ENCODE results near the gene PICK1. TPM values are rescaled to one million over a fixed set of nuclear protein-coding genes. Genes with fewer than 3 reads are reported as not detected.
A peak's percentile ranks its signal among the peaks of the same experiment; 100 is the strongest.

PICK1 gene
- total and polyA plus RNA-seq, 2 of the 13 experiments (the other 11 are each of a cell fraction or from before 2014, with no cell fraction given): 19.3 to 25.3 TPM

- TF ChIP-seq ZUFSP (CRISPR knock-in tag; IDR thresholded peaks at IDR 0.05; ENCODE audit: borderline replicate concordance) (no peak), BRD4 (CRISPR knock-in tag; IDR thresholded peaks at IDR 0.05) (no peak), NR2C2 (CRISPR knock-in tag; IDR thresholded peaks at IDR 0.05; ENCODE audit: borderline replicate concordance) (peak; percentile 56; the same call in 1 of the 2 replicates), STAG1 (CRISPR knock-in tag; IDR thresholded peaks at IDR 0.05) (no peak), SMAD9 (CRISPR knock-in tag; IDR thresholded peaks at IDR 0.05) (no peak), HMG20A (CRISPR knock-in tag; IDR thresholded peaks at IDR 0.05; ENCODE audit: borderline replicate concordance) (peak; percentile 63; the same call in 1 of the 2 replicates), RARA (CRISPR knock-in tag; IDR thresholded peaks at IDR 0.05) (peak; percentile 90), PATZ1 (CRISPR knock-in tag; IDR thresholded peaks at IDR 0.05) (peak; percentile 83), PHB2 (IDR thresholded peaks at IDR 0.05; ENCODE audit: partially characterized antibody) (no peak), HHEX (CRISPR knock-in tag; IDR thresholded peaks at IDR 0.05) (no peak), KLF6 (CRISPR knock-in tag; IDR thresholded peaks at IDR 0.05) (peak; percentile 63; the same call in 1 of the 2 replicates), ZBTB8A (CRISPR knock-in tag; IDR thresholded peaks at IDR 0.05; ENCODE audit: borderline replicate concordance, low read depth) (no peak), ZNF816 (CRISPR knock-in tag; IDR thresholded peaks at IDR 0.05; ENCODE audit: borderline replicate concordance) (no peak), IRX3 (CRISPR knock-in tag; IDR thresholded peaks at IDR 0.05; ENCODE audit: borderline replicate concordance, low read depth) (no peak), NFRKB (IDR thresholded peaks at IDR 0.05) (no peak), STAT6 (CRISPR knock-in tag; IDR thresholded peaks at IDR 0.05; ENCODE audit: borderline replicate concordance) (no peak), KLF9 (CRISPR knock-in tag; IDR thresholded peaks at IDR 0.05; ENCODE audit: low read depth) (no peak), FOXA3 (CRISPR knock-in tag; IDR thresholded peaks at IDR 0.05) (peak; percentile 80), ZNF674 (CRISPR knock-in tag; IDR thresholded peaks at IDR 0.05; ENCODE audit: low read depth) (no peak), SPEN (CRISPR knock-in tag; IDR thresholded peaks at IDR 0.05; ENCODE audit: low read depth) (no peak), HNRNPLL (IDR thresholded peaks at IDR 0.05; ENCODE audit: low read depth, low read length, poor library complexity, severe bottlenecking) (no peak), ZFY (CRISPR knock-in tag; IDR thresholded peaks at IDR 0.05) (no peak), SOX6 (IDR thresholded peaks at IDR 0.05) (no peak), SOX6 (CRISPR knock-in tag; IDR thresholded peaks at IDR 0.05) (0 out of 2 replicates have a peak, but pooled peaks have one; percentile 30), ZNF776 (CRISPR knock-in tag; IDR thresholded peaks at IDR 0.05) (no peak), GATAD2A (CRISPR knock-in tag; IDR thresholded peaks at IDR 0.05) (peak; percentile 74), FOXK2 (IDR thresholded peaks at IDR 0.05) (no peak)
Measured at GRCh38 chr22:38032681-38033521, 24.3 kb upstream of the PICK1 start (continued).

Measured in HepG2 (cell line).